Measurements from ENCODE around the gene RACGAP1. TPM values are rescaled to one million over a fixed set of nuclear protein-coding genes. Genes with fewer than 3 reads are reported as not detected.

Gene RACGAP1
- total RNA-seq, 1 experiment from 2014 or later = 112 TPM

GRCh38 chr12:49975318-49975761 is 50.0 kb downstream of the RACGAP1 start:
- H4K20me1 ChIP-seq (ENCODE audit: insufficient read depth) = no peaks in the 10 kb centered on the region
- no peak for DNase-seq
- no peak overlapping the region for H2AFZ ChIP-seq
- no peaks in the 10 kb centered on the region for H3K9me2 ChIP-seq (ENCODE audit: insufficient read depth)
- H3K36me3 ChIP-seq (ENCODE audit: low read depth) = no peaks in the 10 kb centered on the region
- intact Hi-C loops (cut with micrococcal nuclease; ENCODE audit: unreplicated experiment) = no loop called here
- no peak for TF ChIP-seq EZH2 (IDR thresholded peaks at IDR 0.05; ENCODE audit: low read depth)
- no peak for TF ChIP-seq CTCF (conservative IDR thresholded peaks at IDR 0.05)
- H3K9me3 ChIP-seq (ENCODE audit: insufficient read depth, low read depth) = no peaks in the 10 kb centered on the region
- no peak overlapping the region for H3K4me3 ChIP-seq
- peaks cover under 1% of the 10 kb centered on the region; the same call in 1 of the 2 replicates for H3K27me3 ChIP-seq (ENCODE audit: insufficient read depth, low read depth)
- H3K79me2 ChIP-seq (ENCODE audit: low read depth) = no peaks in the 10 kb centered on the region
- no TSS peak for BruUV-seq (replicated peaks)
- H3F3A ChIP-seq (ENCODE audit: insufficient read depth, low read depth) = peaks cover 5% of the 10 kb centered on the region; the same call in 1 of the 2 replicates
- H3K4me2 ChIP-seq = no peak overlapping the region
- no peak overlapping the region for H3K27ac ChIP-seq
- CTCF ChIA-PET = interaction anchor here (0.6 kb wide), 1 partner anchor 234 kb away, joined by 3 read pairs; the partner anchor contains the start of gene TMBIM6
- POLR2A ChIA-PET (ENCODE audit: unreplicated experiment) = no interaction called here
- no peaks in the 10 kb centered on the region for H3K4me1 ChIP-seq (replicated peaks; ENCODE audit: insufficient read depth)

- H3K4me3 ChIP-seq = no peak overlapping the region
- no peaks in the 10 kb centered on the region for H3K9me2 ChIP-seq (ENCODE audit: insufficient read depth)
- POLR2A ChIA-PET (ENCODE audit: unreplicated experiment) = no interaction called here
- no peak overlapping the region for H3K4me2 ChIP-seq
- no peak for DNase-seq
- CTCF ChIA-PET = interaction anchor here (0.6 kb wide), 1 partner anchor 233 kb away, joined by 3 read pairs; the partner anchor contains the start of gene TMBIM6
- H3K4me1 ChIP-seq (replicated peaks; ENCODE audit: insufficient read depth) = no peaks in the 10 kb centered on the region
- no peak overlapping the region for H2AFZ ChIP-seq
- no peaks in the 10 kb centered on the region for H3K79me2 ChIP-seq (ENCODE audit: low read depth)
- H3K36me3 ChIP-seq (ENCODE audit: low read depth) = no peaks in the 10 kb centered on the region
- TF ChIP-seq CTCF (conservative IDR thresholded peaks at IDR 0.05) (no peak), EZH2 (IDR thresholded peaks at IDR 0.05; ENCODE audit: low read depth) (no peak)
- intact Hi-C loops (cut with micrococcal nuclease; ENCODE audit: unreplicated experiment) = no loop called here
- no peaks in the 10 kb centered on the region for H3K9me3 ChIP-seq (ENCODE audit: insufficient read depth, low read depth)
- no peaks in the 10 kb centered on the region for H4K20me1 ChIP-seq (ENCODE audit: insufficient read depth)
- H3K27me3 ChIP-seq (ENCODE audit: insufficient read depth, low read depth) = peaks cover 6% of the 10 kb centered on the region
- no TSS peak for BruUV-seq (replicated peaks)
- H3F3A ChIP-seq (ENCODE audit: insufficient read depth, low read depth) = 0 out of 2 replicates have a peak, but pooled peaks cover 5% of the 10 kb centered on the region
- no peak overlapping the region for H3K27ac ChIP-seq
These were observed 50.5 kb downstream of the RACGAP1 start for GRCh38 chr12:49974677-49975317.

- H3K9me2 ChIP-seq (ENCODE audit: insufficient read depth) = no peaks in the 10 kb centered on the region
- no peak overlapping the region for H2AFZ ChIP-seq
- no peaks in the 10 kb centered on the region for H4K20me1 ChIP-seq (ENCODE audit: insufficient read depth)
- H3K9me3 ChIP-seq (ENCODE audit: insufficient read depth, low read depth) = no peaks in the 10 kb centered on the region
- H3K4me3 ChIP-seq = no peak overlapping the region
- ChIA-PET CTCF (no interaction called here), POLR2A (ENCODE audit: unreplicated experiment) (no interaction called here)
- no peak overlapping the region for H3K27ac ChIP-seq
- no peak overlapping the region for H3K4me2 ChIP-seq
- intact Hi-C loops (cut with micrococcal nuclease; ENCODE audit: unreplicated experiment) = no loop called here
- TF ChIP-seq EZH2 (IDR thresholded peaks at IDR 0.05; ENCODE audit: low read depth) (no peak), CTCF (conservative IDR thresholded peaks at IDR 0.05) (no peak)
- H3K27me3 ChIP-seq (ENCODE audit: insufficient read depth, low read depth) = peaks cover 12% of the 10 kb centered on the region
- H3F3A ChIP-seq (ENCODE audit: insufficient read depth, low read depth) = 0 out of 2 replicates have a peak, but pooled peaks cover 5% of the 10 kb centered on the region
- DNase-seq = no peak
- H3K79me2 ChIP-seq (ENCODE audit: low read depth) = no peaks in the 10 kb centered on the region
- H3K36me3 ChIP-seq (ENCODE audit: low read depth) = no peaks in the 10 kb centered on the region
- no TSS peak for BruUV-seq (replicated peaks)
- no peaks in the 10 kb centered on the region for H3K4me1 ChIP-seq (replicated peaks; ENCODE audit: insufficient read depth)
These were observed 51.0 kb downstream of the RACGAP1 start for GRCh38 chr12:49974231-49974675.

Measured in PC-9 (cell line).